ENCODE measurements around the gene RIOX2. TPM values are rescaled to one million over a fixed set of nuclear protein-coding genes. Genes with fewer than 3 reads are reported as not detected.
"Not testable (repeated sequence)": the region's sequence is repeated elsewhere in the genome, so short reads cannot be mapped to it uniquely, and the experiment has no call there.

The RIOX2 gene
- total RNA-seq, 6 experiments from 2014 or later: 10.9 to 27.6 (median 15.6) TPM

DNA sequence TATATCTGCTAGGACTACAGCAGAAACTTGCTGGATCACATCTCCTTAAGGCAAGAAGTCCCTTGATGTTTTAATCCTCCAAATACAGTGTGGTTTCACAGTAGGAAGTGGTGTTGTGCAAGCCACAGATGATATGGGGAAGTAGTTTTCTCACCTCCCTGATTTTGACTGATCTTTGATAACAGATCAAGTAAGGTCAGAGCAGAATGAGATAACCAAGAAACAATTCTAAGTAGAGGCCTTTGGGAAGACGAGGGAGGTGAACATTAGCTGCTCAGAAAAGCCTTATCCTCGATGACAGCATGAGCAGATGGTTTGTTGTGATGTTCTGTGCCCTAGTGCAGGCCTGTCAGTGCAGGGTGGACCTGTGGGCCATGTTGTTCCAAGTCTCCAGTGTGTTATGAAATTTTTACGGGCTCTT is 61.3 kb downstream of the RIOX2 start:
- TF ChIP-seq POLR2A (IDR thresholded peaks at IDR 0.05) (no peak), CTCF (IDR thresholded peaks at IDR 0.05) (no peak)
- Histone ChIP-seq H3K36me3 (peaks cover 0 to 13% (median 0%) of the 10 kb centered on the region in 4 donors), H3K4me1 (no peaks in the 10 kb centered on the region), H3K4me3 (no peak overlapping the region), H3K9me3 (no peaks in the 10 kb centered on the region), H3K27ac (no peak overlapping the region), H3K27me3 (no peaks in the 10 kb centered on the region)
- 48% methylated on average over 3 of the region's 3 CpGs for WGBS (ENCODE audit: insufficient coverage, low coverage, low lambda C conversion rate, missing lambda C conversion rate)
- peak in 2 of 4 donors; percentile 19 to 37 for ATAC-seq
- DNase-seq: no peak
- intact Hi-C loops (cut with DNase I): no loop called here

- H3K27me3 ChIP-seq; H3K9me3 ChIP-seq; intact Hi-C loops (cut with DNase I); ATAC-seq; H3K36me3 ChIP-seq; H3K4me3 ChIP-seq; H3K4me1 ChIP-seq; H3K27ac ChIP-seq; DNase-seq: not testable (repeated sequence)
- 60% methylated on average over 9 of the region's 24 CpGs for WGBS (ENCODE audit: insufficient coverage, low coverage, low lambda C conversion rate, missing lambda C conversion rate)
These were observed 61.9 kb downstream of the RIOX2 start for GRCh38 chr3:97910236-97910831.

DNA sequence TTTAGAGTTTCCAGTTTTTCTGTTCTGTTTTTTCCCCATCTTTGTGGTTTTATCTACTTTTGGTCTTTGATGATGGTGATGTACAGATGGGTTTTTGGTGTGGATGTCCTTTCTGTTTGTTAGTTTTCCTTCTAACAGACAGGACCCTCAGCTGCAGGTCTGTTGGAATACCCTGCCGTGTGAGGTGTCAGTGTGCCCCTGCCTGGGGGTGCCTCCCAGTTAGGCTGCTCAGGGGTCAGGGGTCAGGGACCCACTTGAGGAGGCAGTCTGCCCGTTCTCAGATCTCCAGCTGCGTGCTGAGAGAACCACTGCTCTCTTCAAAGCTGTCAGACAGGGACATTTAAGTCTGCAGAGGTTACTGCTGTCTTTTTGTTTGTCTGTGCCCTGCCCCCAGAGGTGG is 62.4 kb downstream of the RIOX2 start:
- intact Hi-C loops (cut with DNase I); ATAC-seq; H3K4me3 ChIP-seq; H3K27me3 ChIP-seq; H3K9me3 ChIP-seq; H3K4me1 ChIP-seq; H3K27ac ChIP-seq; DNase-seq; H3K36me3 ChIP-seq: not testable (repeated sequence)
- no CpG with 5 or more reads among the region's 3 CpGs for WGBS (ENCODE audit: insufficient coverage, low coverage, low lambda C conversion rate, missing lambda C conversion rate)

GRCh38 chr3:97901313-97902248 is 70.7 kb downstream of the RIOX2 start:
- Histone ChIP-seq H3K36me3 (no peaks in the 10 kb centered on the region), H3K9me3 (no peaks in the 10 kb centered on the region), H3K4me1 (peaks cover 0 to 18% (median 3%) of the 10 kb centered on the region in 4 donors), H3K4me3 (no peak overlapping the region), H3K27ac (peak overlapping the region; percentile 13 to 62 (median 41)), H3K27me3 (no peaks in the 10 kb centered on the region)
- no peak for TF ChIP-seq POLR2A (IDR thresholded peaks at IDR 0.05)
- no peak for TF ChIP-seq CTCF (IDR thresholded peaks at IDR 0.05)
- 28% methylated on average over 4 of the region's 4 CpGs for WGBS (ENCODE audit: insufficient coverage, low coverage, low lambda C conversion rate, missing lambda C conversion rate)
- intact Hi-C loops (cut with DNase I): loop anchor here in 1 of 2 donors (5.0 kb wide), 1 partner anchor 51 kb away; no protein-coding TSS in a partner anchor
- DNase-seq (peak in 1 of 3 donors; percentile 44), ATAC-seq (peak; percentile 90 to 94 (median 93))

DNA sequence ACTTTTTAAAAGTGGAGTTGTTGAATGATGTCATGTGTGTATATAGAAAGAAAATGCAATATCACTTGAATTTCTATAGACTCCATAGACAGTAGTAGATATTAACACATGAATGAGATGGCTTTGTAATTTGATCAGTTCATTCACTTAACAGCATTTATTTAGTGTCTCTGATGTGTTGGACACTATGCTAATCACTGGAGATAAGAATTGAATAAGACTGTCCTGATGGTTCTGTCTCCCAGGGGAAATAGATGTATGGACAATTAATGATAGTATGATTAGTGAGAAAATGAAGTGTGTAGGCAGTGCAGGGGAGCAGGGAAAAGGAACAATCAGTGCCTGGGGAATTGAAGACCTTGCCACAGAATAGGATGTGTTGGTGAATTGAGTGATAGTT is 72.9 kb downstream of the RIOX2 start:
- intact Hi-C loops (cut with DNase I): no loop called here
- peaks cover 0 to 18% (median 3%) of the 10 kb centered on the region in 4 donors for H3K4me1 ChIP-seq
- no peak overlapping the region for H3K4me3 ChIP-seq
- TF ChIP-seq CTCF (IDR thresholded peaks at IDR 0.05) (no peak), POLR2A (IDR thresholded peaks at IDR 0.05) (no peak)
- no peak overlapping the region for H3K27ac ChIP-seq
- ATAC-seq (no peak), DNase-seq (no peak)
- H3K27me3 ChIP-seq: no peaks in the 10 kb centered on the region
- H3K9me3 ChIP-seq: no peaks in the 10 kb centered on the region
- H3K36me3 ChIP-seq: no peaks in the 10 kb centered on the region
